Activated gamma-delta T cell (primary cell): ENCODE data around the gene KIZ.

Experiments
- DNase-seq: peaks from one replicate; lab custom pipeline; 2025; lab: John Stamatoyannopoulos, UW
- total RNA-seq, 2 donors: gene quantifications; one replicate each; lab custom pipeline; 2026; lab: John Stamatoyannopoulos, UW

The KIZ gene
- 56.6 to 60.2 reads per million in 2 donors for total RNA-seq

- peak; percentile 96 for DNase-seq
Observed at GRCh38 chr20:21125849-21126580, at the start of gene KIZ. Gene KIZ (plus strand): TSS chr20:21126082. CDS start chr20:21126116, 34 bp downstream.

- no peak for DNase-seq
Observed at GRCh38 chr20:21077809-21078345, 48.0 kb upstream of the KIZ start.

- DNase-seq, result no peak
Observed at GRCh38 chr20:21082584-21082983, 43.3 kb upstream of the KIZ start.

GRCh38 chr20:21083825-21084325 is 42.0 kb upstream of the KIZ start:
- DNase-seq, result no peak

- DNase-seq, result no peak
Observed at GRCh38 chr20:21087862-21088540, 37.9 kb upstream of the KIZ start.

- DNase-seq, result no peak
Observed at GRCh38 chr20:21089391-21089790, 36.5 kb upstream of the KIZ start.

GRCh38 chr20:21090111-21090618 is 35.7 kb upstream of the KIZ start:
- DNase-seq, result no peak

- no peak for DNase-seq
Observed at GRCh38 chr20:21090721-21091120, 35.2 kb upstream of the KIZ start.

- no peak for DNase-seq
Observed at GRCh38 chr20:21092806-21093205, 33.1 kb upstream of the KIZ start.

GRCh38 chr20:21096321-21097043 is 29.4 kb upstream of the KIZ start:
- no peak for DNase-seq

GRCh38 chr20:21099751-21100577 is 25.9 kb upstream of the KIZ start:
- DNase-seq, result no peak

- DNase-seq, result no peak
Observed at GRCh38 chr20:21100578-21101452, 25.1 kb upstream of the KIZ start.

- DNase-seq, result no peak
Observed at GRCh38 chr20:21101453-21101931, 24.4 kb upstream of the KIZ start.

- no peak for DNase-seq
Observed at GRCh38 chr20:21101932-21102575, 23.8 kb upstream of the KIZ start.

GRCh38 chr20:21102603-21103311 is 23.1 kb upstream of the KIZ start:
- DNase-seq, result no peak

GRCh38 chr20:21103582-21104465 is 22.1 kb upstream of the KIZ start:
- DNase-seq, result no peak

GRCh38 chr20:21104466-21104761 is 21.5 kb upstream of the KIZ start:
- no peak for DNase-seq

- no peak for DNase-seq
Observed at GRCh38 chr20:21104921-21105320, 21.0 kb upstream of the KIZ start.
